Neural cell (in vitro differentiated cells): Measurements from ENCODE around the gene RYK. TPM values are rescaled to one million over a fixed set of nuclear protein-coding genes. Genes with fewer than 3 reads are reported as not detected.

ENCODE experiments used
- polyA plus RNA-seq: library from polyadenylated mRNA; depleted of rRNA; stranded (reverse); fragments of >200 nt; gene quantifications from 2 replicates; pipeline ENCODE4 v1.2.3, GENCODE V29; 2014

RYK gene
- polyA plus RNA-seq, 1 donor from 2014 or later = 68.6 TPM

Other genes with a start within 250 kb of the RYK start
- not detected in 2 replicates for gene SLCO2A1, start 220.9 kb downstream of the RYK start, polyA plus RNA-seq
- 30.1 and 56.6 TPM in 2 replicates for gene AMOTL2, start 123.6 kb upstream of the RYK start, polyA plus RNA-seq
- gene ANAPC13, start 235.1 kb upstream of the RYK start, polyA plus RNA-seq = 177 and 178 TPM in 2 replicates
- 13.3 and 14.1 TPM in 2 replicates for gene CEP63, start 235.2 kb upstream of the RYK start, polyA plus RNA-seq